Measurements from ENCODE around the gene CDRT15.
"Not testable (repeated sequence)": the region's sequence is repeated elsewhere in the genome, so short reads cannot be mapped to it uniquely, and the experiment has no call there.

Gene CDRT15

GRCh38 chr17:14236762-14237161 is at the start of gene CDRT15:
TSS of gene CDRT15 (minus strand) at chr17:14236862. CDS start at chr17:14236833, 29 bp downstream.
- DNase-seq, result not testable (repeated sequence)

GRCh38 chr17:14282726-14283125 is 46.1 kb upstream of the CDRT15 start:
- no peak for DNase-seq

- DNase-seq, result no peak
These were observed 44.9 kb upstream of the CDRT15 start for GRCh38 chr17:14281530-14281929.

GRCh38 chr17:14276535-14277250 is 40.0 kb upstream of the CDRT15 start:
- no peak for DNase-seq

GRCh38 chr17:14270508-14270907 is 33.8 kb upstream of the CDRT15 start:
- no peak for DNase-seq

- no peak for DNase-seq
These were observed 32.8 kb upstream of the CDRT15 start for GRCh38 chr17:14269473-14269872.

DNA sequence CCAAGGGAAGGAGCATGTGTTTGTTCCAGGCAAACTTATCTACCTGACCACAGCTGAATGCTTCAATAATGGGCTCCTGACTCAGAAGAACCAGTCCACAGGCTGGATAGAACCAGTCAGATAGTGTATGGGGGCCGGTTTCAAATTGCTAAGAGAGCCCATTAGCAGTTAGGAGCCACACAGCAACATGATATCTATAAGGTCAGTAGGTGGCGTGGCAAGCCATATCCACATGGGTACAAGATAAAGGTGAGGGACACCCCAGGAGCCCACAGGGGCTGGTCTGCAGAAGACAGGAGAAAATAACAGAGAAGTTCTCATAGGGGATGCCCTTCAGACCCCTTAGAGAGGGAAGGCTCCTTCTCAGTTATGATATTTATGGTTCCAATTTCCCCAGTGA is 31.6 kb upstream of the CDRT15 start:
- no peak for DNase-seq

DNA sequence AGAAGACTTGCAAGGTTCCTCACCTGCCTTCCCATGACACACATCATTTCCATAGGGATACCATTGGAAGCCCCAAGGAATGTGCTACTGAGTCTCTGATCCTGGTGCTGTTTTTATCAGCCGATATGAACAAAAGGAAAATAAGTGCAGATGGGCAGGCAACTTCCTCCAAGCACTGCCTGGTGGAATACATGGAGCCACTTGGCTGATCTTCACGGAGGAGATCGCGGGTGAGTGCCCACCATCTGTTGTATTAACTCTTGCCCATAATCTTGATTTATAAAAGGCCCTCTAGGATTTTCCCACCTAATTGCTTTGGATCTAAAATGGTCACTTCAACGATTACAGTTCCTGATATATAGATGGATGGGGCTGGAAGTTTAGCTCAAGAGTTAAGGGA is 24.7 kb upstream of the CDRT15 start:
- DNase-seq, result no peak

DNA sequence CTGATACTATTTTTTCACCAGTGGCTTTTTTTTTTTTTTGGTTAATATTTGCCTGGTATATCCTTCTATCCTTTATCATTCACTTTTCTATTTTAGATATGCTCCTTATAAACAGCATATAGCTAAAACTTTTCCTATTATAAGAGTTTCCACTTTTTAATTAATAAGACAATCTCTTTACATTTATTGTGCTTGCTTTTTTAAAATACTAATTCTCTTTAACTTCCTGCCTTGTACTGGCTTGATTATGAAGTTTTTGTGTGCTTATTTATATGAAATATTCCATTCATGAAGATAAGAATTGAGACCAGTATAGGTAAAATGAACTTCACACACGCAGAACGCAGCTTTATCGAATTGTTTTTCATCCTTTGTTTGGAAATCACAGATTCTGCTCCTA is 9.0 kb upstream of the CDRT15 start:
- no peak for DNase-seq

- DNase-seq, result no peak
These were observed 8.3 kb upstream of the CDRT15 start for GRCh38 chr17:14245002-14245401.

DNA sequence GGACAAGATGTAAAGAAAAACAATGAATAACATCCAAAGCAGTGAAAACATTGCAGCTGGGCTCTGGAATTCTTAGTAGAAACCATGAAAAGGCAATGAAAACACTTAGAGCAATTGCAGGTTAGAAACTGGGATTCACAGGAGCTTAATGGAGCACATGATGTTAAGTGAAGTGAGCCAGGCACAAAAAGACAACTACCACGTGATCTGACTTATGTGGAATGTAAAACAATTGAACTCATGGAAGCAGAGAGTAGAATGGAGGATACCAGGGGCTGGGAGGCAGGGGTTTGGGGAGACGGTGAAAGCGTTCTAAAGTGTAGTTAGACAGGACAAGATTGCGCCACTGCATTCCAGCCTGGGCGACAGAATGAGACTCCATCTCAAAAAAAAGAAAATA is 2.6 kb upstream of the CDRT15 start:
- DNase-seq, result not testable (repeated sequence)

DNA sequence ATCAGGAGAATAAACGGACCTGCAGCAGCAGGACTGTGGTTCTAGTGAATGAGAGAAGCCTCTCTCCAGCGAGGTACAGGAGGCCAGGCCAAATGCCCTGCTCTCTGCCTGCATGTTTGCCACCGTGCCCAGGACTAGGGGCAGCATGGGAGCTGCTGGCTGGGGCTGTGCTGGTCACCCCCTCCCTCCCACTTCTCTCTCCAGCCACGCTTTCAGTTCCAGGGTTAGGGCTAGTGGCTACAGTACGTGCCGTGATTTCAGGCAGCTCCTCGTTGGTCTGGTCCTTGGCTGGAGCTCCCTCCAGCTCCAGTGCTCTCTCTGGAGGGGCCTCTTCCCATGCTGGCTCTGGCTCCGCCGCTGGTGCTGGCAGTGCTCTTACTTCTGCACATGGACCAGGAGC is 630 bp downstream of the CDRT15 start:
- DNase-seq, result not testable (repeated sequence)

- DNase-seq, result not testable (repeated sequence)
These were observed 1.6 kb downstream of the CDRT15 start for GRCh38 chr17:14235047-14235446.

- not testable (repeated sequence) for DNase-seq
These were observed 5.5 kb downstream of the CDRT15 start for GRCh38 chr17:14231187-14231586.

DNA sequence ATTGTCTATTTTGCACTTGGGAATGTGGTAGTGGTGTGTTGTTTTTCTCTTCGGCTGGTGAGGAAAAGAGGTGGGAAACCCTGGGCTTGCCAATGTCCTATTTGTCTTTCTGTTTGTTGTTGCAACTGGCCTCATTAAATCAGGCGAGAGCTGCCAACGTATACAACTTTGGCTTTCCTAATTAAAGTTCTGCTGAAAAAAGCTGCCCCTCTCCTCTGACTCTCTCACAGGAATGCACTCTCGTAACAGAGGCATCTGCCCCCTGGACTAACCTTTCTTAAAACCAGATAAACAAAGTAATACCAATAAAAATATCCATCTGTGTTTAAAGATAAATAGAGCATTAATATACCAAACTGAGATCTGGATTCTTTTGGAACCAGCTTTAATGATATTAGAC is 7.8 kb downstream of the CDRT15 start:
- DNase-seq, result no peak

GRCh38 chr17:14227052-14227451 is 9.6 kb downstream of the CDRT15 start:
- no peak for DNase-seq

- no peak for DNase-seq
These were observed 11.2 kb downstream of the CDRT15 start for GRCh38 chr17:14225254-14225980.

DNA sequence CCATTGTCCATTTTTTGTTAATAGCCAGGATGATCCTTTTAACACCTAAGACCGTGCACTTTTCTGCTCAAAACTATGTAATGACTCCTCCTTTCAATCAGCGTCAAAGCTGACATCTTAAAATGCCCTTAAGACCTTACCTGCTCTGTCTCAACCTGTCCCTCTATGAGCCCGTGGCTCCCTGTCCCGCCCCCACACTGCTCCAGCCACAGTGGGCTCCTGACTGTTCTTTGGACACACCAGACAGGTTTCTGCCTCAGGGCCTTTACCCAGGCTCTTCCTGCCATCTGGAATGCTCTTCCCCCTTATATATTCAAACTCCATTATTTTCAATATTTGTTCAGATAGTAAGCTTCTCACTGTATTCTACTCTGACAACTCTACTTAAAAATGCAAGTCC is 14.1 kb downstream of the CDRT15 start:
- DNase-seq, result no peak

- no peak for DNase-seq
These were observed 22.4 kb downstream of the CDRT15 start for GRCh38 chr17:14214271-14214670.

DNA sequence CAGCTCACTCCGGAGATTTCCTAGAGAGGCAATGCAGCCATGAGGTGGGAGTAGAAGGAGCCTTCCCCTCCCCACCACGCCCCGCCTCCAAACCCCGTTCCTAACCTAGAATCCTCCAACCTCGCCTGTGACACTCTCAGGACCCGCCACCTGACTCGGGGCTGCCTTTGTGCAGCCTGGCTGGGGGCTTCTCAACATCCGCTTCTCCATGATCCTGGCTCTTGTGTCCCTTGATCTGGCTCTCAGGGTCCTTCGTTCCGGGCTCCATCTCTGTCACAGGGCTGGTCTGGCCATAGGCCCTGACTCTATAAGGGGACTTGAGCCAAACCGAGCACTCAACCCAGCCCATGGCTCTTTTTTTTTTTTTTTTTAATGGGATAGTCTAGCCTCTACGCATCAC is 24.3 kb downstream of the CDRT15 start:
- DNase-seq, result no peak

- DNase-seq, result peak; percentile 60
These were observed 24.9 kb downstream of the CDRT15 start for GRCh38 chr17:14211801-14212200.

- no peak for DNase-seq
These were observed 25.4 kb downstream of the CDRT15 start for GRCh38 chr17:14211246-14211645.

- no peak for DNase-seq
These were observed 27.4 kb downstream of the CDRT15 start for GRCh38 chr17:14209215-14209614.

- DNase-seq, result no peak
These were observed 28.9 kb downstream of the CDRT15 start for GRCh38 chr17:14207791-14208190.

DNA sequence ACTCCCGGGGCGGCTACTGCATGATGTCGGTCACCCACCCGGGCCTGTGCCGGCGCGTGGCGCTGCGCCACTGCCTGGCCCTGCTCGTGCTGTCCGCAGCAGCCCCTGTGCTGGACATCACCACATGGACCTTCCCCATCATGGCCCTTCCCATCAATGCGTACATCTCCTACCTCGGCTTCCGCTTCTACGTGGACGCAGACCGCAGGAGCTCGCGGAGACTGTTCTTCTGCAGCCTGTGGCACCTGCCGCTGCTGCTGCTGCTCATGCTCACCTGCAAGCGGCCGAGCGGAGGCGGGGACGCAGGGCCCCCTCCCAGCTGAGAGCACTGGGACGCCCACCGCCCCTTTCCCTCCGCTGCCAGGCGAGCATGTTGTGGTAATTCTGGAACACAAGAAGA is 29.8 kb downstream of the CDRT15 start:
- no peak for DNase-seq

Data from activated T-cell treated with anti-CD3 and anti-CD28 coated beads, Interleukin-2, amount 50 U/mL, for 1 hour (primary cell).